ENCODE data around the gene FNDC5.

Gene FNDC5

DNA sequence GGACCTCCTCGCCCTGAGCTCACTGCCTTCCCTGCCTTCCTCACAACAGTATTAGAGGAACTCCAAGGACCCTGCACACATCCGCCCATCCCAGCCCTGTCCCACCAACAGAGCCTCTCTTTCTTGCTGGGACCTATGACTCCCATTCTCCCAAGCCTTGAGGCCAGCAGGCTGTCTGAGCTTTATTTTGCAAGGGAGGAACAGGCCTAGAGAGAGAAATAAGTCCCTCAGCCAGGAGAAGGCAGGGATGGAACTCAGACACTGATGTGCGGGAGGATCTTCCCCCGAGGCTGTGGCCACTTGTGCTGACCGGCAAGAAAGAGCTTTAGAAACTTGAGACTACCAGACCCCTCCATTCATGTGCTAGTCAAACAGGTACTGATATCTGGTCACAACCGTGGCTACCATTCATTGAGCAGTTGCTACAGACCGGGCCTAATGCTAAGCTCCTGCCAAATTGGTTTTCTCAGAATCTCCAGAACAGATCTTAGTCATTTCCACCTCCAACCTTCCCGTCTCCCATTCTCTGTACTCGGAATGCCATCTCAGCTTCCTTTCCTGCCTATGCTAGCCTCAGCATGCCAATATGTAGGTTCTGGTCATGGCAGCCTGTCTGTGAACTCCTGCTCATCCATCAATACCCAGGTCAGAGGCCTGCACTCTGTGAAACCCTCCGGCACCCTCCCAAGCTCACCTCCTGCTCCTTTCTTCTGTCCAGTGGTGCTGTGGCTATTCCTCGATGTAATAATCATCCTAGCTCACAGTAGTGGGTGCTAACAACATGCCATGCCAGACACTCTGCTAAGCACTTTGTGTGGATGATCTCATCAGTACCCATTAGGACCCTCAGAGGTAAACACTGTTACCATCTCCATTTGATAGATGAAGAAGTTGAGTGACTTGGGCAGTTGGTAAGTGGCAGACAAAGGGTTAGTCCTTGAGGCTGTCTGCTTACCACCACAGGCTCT, 26.7 kb upstream of the FNDC5 start:
- no peak for DNase-seq

DNA sequence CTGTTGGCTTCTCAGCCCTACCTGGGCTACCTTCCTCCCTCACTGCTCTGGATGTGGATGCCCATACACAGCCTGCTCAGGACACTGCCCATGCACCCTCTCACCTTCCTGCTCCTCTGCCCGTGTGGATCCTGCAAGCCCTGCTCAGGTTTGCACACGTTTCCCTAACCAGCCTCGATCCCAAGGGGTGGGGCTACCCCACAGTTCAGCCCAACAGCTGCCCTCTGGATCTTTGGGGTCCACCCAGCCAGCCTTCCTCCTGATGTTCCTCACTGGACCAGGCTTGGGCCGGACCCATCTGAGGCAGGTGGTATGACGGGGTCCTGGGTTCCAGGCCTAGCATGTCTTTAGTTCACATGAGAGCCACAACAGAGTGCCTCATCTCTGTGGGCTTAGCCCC, 25.7 kb upstream of the FNDC5 start:
- no peak for DNase-seq

DNA sequence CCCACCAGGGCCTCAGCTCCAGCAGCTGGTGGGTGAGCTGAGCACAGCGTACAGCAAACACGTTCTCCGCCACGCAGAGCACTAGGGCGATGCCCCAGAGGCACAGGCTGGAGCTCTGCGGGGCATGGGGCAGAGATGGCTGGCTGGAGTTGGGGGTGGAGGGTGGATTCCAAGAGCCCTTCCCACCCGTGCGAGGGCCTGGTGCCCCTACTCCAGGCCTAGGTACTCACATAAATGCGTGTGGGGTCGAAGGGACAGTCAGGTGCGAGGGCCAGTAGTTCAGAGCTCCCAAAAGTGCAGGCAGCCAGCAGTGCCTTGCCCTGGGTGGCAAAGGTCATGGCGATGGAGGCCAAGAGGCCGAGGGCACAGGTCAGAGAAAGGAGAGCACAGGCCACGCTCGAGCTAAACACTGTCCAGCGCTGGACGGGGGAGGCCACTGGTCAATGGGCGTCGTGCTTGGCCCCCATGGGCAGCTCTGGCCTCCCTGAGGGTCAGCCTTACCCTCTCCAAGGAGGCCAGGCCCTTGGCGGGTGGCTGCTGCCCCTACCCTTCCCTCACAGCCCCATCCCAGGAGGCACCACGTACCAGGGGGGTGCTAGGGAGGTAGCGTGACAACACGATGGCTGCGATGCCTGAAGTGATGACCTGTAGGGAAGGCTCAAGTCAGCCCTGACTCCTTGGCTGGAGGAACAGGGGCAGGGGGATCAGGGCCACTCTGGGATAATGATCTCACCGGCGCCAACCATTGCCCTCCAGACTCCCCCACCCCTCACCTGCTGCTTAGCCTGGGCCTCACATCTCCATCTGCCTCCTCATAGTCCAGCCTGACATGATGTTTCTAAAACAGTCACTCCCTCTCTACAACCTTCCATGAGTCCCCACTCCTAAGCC, 24.9 kb upstream of the FNDC5 start:
- DNase-seq = no peak

DNA sequence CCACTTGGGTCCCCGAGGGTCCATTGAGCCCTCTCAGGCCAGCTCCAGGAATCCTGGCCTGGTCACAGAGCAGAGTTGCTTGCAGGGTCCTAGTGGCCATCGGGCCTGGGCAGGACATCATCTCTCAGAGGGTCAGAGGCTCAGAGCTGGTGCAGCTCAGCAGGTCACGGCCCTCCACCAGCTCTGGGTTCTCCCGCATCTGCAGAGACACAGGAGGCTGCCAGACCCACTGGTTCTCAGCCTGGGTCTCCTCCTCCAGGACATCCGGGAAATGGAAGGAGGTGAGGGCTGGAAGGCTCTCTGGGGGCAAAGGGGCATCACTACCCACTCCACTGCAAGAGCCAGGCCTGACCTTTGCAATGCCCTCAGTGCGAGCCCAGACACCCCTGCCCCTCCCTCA, 24.0 kb upstream of the FNDC5 start:
- no peak for DNase-seq

DNA sequence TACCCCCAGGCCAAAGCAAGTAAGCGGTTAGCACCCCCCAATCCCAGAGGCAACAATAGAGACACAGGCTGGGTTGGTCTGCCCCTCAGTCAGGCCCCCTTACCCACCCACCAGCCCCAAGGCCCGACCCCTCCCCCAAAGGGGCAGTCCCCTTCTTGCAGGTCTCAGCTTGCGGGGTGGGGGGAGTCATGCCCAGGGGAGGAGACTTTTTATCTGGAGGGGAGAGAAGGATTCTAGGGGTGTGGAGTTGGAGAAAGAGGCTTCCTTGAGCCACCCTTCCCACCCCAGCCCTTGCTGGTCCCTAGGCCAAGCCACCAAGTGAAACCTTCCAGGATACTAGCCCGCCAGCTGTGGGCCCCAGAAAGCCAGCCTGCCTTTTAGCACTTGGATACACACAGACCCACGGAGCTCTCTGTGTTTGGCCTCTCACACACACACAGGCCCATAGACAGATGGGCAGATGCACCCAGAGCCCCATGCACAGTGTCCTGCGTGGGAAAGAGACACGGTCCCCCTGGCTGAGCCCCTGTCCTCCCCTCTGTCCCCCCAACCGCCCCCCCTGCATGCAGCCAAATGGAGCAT, 23.4 kb upstream of the FNDC5 start:
- DNase-seq = peak; percentile 52

DNA sequence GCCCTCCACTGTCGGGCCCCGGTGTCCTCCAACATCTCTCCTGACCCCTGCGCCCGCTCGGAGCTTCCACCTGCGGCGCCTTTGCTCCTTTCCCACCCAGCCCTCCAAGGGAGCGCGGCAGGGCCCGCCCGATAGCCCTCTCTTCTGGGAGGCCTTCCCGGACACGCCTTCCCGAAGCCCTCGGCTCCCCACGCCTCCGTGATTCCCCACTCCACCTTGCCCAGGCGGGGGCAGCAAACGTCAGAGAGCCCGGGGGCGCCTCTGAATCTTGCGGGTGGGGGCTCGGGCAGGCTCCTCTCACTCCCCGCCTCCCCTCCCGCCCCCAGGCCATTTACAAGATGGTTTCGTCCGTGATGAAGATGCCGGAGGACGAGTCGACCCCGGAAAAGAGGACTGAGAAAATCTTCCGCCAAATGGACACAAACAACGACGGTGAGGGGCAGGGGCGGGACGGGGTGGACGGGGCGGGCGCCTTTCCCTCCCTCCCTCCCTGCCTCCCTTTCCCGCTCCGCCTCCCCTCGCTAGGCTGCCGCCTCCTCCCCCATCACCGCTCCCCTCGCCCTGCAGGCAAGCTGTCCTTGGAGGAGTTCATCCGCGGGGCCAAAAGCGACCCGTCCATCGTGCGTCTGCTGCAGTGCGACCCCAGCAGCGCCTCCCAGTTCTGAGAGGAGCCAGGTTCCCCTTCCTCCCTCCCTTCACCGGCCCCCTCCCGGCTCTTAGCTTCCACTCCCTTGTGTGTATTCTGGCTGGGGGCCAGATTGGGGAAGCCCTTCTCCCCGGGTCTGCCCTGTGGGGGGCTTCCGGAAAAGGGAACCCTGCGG, 22.7 kb upstream of the FNDC5 start:
- DNase-seq = peak; percentile 82

DNA sequence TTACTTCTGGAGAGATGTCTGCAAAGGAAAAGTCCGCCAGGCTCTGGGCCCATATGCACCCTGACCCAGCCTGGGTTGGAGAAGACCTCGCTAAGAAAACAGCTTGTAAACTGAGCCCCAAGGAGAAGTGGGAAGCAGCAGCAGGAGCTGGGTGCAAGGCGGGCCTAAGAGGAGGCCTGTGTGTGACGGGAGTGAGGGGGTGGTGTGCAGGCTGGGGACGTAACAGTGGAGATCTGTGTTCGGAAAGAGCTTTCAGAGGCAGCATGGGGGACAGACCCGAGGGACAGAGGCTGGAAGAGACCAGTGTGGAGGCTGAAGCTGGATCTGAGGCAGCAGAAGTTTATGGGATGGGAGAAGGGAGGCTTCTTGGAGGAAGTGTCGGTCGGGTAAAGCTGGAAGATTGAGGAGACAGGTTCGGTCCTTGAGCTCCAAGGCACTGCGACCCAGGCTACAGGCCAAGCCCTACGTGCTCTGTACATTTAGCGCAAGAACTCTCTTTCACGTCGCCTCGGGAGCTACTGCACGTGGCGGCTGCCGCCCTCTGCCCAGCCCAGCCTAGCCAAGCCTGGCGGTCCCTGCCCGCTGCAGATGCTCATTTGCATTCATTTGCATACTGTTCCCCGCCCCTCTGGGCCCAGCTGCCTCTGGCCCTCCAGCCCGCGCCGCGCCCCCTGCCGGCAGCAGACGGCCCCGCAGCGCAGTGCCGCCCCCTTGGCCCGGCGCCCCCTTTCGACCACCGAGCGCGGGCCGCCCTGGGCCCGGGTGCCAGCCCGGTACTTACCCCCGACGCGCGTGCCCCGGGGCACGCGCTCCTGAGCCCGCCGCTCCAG, 21.9 kb upstream of the FNDC5 start:
- DNase-seq = peak; percentile 52

DNA sequence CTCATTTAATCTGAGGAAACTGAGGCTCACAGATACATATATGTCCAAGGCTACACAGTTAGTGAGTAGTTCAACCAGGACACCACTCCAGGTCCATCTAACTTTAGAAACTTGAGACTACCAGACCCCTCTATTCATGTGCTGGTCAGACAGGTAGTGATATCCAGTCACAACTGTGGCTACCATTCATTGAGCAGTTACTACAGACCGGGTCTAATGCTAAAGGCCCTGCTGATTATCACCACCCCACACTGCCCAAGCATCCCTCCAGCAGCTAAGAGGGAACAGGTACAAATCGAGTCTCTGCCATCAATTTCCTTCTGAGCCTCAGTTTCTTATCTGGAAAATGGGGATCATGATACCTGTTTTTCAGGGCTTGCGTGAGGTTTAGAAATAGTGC, 20.9 kb upstream of the FNDC5 start:
- no peak for DNase-seq

DNA sequence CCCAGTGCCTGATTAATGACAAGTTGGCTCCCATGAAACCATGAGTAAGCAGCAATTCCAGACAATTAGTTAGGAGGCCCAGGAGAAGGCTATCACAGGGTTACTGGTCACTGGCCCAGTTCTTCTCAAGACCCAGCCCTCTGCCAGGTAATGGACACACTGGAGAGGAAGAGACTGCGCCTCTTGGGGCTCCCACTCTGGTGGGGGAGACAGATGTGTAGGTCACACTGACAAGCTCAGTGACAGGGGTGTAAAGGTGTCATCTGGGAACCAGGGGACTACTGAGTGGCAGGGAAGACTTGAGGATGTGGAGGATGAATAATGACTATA, 20.5 kb upstream of the FNDC5 start:
- no peak for DNase-seq

DNA sequence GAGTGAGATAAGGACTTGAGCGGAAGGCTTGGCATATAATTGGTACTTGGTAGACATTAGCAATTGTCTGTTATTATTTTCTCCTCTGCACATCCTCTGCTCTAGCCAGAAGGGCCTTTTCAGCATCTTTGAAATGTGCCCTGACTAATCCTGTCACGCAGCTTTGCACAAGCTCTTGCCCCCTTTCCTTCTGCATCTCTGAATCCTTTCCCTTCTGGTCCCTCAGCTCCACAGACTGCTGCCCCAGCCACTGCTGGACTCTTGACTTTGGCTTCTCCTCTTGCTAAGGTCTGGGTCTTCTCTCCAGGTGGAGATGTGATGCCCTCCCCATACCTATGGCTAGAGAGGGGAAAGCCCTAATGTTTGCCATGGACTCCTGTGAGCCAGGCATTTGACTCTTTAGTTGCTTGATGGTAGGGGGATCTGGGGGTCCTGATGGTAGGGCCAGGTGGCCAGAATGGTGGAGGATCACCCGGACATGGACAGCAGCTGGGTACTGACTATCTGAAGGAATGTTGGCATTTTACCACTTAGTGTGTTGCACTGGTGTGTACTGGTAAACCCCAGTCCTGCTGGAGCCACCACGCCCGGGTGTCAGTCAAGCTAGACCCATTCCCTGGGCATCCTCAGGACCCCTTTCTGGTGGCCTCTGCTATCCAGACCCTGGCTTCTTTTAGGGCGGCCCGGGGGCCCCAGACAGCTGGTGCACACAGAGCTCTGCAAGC, 20.0 kb upstream of the FNDC5 start:
- DNase-seq = no peak

DNA sequence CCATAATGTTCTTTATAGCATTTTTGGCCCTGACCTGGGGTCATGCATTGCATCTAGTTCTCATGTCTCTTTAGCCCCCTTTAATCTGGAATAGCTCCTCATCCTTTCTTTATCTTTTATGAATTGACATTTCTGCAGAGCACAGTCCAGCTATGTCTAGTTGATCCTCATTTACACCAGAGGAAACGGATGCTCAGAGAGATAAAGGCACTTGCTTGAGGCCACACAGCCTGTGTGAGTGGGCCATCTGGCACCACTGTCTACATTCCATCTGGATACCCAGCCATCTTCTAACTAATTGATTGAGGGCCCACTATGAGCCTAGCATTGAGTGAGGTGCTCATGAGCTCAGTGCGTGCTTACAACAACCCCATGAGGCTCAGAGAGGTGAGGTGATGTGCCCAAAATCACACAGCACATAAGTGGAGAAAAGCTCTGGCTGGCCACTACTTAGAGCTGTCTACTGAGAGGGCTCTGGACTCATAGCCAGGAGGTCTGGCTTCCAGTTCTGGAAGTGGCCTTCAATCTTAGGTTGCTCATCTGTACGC, 19.1 kb upstream of the FNDC5 start:
- DNase-seq = no peak

DNA sequence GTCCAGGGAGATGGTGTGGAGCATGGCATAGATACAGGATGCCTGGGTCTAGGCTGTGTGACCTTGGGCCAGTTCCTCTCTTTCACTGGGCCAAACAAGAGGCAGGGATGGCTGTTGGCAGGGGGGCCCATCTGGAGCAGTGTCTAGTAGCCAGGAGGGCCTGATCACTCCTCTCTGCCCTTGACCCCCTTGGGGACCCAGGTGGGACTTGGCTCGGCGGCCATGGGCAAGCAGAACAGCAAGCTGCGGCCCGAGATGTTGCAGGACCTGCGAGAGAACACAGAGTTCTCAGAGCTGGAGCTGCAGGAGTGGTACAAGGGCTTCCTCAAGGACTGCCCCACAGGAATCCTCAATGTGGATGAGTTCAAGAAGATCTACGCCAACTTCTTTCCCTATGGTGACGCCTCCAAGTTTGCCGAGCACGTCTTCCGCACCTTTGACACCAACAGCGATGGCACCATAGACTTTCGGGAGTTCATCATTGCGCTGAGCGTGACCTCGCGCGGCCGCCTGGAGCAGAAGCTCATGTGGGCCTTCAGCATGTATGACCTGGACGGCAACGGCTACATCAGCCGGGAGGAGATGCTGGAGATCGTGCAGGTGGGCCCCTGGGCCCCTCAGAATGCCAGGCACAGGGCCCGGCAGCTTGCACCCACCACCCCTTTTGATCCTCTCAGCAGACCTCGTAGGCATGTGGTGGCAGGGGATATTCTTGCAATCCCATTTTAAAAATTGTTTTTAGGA, 18.1 kb upstream of the FNDC5 start:
- no peak for DNase-seq

DNA sequence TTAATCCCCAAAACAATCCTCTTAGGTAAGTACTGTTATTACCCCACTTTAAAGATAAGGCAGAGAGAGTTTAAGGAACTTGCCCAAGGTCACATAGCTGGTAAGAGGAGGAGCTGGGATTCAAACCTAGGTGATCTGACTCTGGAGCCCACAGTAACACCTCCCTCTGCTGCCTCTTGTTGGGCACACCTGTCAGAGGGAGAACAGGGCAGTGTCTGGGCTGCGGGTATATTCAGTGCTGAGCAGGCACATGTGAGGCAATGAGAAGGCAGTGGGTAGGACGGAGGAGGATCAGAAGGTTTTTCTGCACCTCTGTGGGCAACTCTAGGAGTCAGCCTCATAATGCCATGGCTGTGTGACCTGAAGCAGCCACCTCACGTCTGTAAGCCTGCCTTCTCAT, 17.4 kb upstream of the FNDC5 start:
- no peak for DNase-seq

DNA sequence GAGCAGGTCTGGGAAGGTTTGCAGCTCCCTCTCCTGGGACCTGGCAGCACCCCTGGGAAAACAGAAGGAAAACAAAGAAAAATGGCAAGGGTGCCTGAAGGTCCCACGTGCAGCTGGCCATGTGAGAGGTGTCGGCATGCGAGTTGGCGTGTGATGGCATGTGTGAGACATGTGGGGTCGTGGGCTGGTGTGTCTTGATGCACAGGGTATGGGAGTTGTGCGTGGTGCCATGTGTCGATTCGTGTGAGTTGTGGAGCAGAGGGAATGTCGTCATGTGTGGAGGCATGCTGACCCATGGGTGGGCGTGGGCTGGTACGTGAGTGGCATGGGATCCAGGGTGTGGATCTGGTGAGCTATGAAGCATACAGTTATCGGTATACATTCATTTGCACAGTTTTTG, 16.9 kb upstream of the FNDC5 start:
- DNase-seq = no peak

DNA sequence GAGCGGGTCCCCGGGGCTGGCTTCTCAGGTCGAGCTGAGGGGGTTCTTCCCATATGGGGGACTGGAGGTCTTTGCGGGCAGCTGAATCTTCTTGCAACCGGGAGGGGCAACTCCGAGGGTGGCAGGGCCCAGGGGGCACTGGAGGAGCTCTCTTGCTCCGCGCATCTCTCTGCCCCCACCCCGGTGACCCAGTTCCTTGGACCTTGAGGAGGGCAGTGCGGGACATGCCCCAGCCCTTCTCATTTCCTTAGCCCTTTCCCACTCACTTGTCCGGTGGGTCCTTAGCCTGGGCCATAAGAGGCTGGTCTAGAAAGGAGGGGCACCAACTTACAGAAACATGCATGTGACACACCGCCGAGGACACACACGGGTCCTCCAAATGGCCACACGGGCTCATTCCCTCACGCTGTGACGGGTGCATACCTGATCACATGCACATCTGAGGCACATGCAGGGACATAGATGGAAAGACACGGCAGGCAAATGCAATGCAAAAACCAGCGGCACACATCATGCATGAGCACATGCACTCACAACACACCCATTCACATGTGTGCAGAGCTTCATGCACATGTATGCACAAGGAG, 16.2 kb upstream of the FNDC5 start:
- DNase-seq = no peak

DNA sequence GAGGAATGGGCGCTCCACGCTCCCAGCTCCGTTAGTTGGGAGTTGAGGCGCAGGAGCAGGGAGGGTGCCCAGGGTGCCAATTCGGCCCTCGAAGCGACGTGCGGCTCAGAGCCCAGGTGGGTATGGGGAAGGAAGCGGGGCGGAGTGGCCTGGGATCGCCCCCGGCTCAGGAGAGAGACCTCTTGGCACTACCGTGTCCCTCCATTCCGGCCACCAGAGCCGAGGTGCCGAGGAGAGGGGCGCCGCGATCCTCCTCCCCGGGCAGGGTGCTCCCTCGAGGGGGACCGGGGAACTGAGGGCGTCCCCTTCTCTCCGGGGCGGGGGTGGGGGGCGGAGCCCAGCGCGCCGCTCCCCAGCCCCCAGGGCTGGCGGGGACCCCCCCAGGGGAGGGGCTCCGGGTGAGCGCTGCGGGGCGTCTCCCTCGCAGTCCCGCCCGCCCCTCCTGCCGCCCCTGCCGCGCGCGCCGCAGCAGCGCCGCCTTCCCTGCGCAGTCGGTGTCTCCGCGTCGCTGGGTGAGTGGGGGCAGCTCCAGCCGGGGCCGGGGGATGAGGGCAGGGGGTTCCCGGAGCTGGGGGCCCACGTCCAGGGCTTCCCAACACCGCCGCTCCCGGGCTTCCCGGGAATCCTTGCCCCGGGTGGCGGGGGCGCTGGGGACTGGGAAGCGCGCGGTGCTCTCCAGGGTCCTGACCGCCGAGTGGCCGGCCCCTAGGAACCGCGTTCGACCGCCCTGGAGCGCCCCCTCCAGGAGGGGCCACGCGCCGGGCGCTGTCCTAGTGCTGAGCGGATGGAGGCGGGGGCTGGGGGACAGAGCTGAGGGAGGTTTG, 15.5 kb upstream of the FNDC5 start, which contains the start of gene HPCA:
HPCA (plus strand) TSS at position 488 of the 824 bp plus-strand sequence. CDS start 2,408 bp downstream, outside the sequence.
- peak; percentile 69 for DNase-seq

DNA sequence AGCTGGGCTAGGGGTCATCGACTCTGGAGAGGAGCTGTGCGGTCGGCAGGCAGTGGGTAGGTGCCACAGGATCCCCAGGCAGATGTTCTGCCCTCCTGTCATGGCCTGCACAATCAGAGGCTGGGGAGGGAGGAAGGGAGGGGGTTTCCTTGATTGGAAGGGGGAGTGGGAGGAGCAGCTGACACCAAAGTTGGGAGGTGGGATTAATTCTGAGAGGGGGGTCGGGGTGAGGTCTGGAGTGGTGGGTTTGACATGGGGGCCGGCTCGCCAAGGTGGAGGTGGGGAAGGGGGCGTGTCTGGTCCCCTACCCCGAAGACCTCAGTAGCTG, 14.9 kb upstream of the FNDC5 start:
- DNase-seq = no peak

DNA sequence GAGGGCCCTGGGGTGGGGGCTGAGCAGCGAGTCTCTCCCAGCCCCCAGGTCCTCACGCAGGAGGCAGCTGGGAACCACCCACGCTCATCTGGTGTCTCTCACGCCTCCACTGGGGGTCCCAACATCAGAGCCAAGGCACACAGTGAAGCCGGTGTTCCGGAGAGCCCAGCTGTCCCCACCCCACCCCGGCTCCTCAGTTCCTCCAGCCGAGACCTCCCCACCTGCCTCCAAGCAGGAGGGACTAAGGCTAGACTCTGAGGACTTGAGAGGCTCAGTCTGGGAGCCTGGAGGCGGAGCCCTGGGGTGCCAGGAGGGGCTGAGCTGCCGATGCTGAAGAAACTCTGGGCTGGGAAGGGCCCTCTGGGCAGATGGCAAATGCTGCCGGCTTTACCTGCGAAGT, 14.0 kb upstream of the FNDC5 start:
- no peak for DNase-seq

DNA sequence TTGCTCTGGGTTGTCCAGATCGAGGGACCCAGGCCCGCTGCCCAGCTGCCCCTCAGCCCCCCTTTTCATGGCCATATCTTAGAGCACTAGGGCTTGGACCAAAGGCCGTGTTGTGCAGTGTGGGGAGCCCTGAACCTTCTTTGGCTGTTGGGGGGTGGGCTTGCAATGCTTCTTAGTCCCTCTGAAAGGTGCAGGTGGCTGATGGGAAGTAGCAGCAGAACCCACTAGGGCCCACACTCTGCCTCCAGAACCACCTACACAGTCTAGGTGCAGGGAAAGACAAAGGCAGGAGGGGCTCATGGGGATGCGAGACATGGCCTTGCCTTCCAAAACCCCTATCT, 13.3 kb upstream of the FNDC5 start:
- no peak for DNase-seq

All from right hindlimb (tissue), 1 donor.